GM19035 (cell line): ENCODE data around the gene MYL11.

ENCODE experiments used
- ATAC-seq: cut with Tn5 transposase; IDR thresholded peaks from one replicate; pipeline ENCODE4 v1.9.1; 2021; ENCODE audit not compliant: unreplicated experiment

Gene MYL11

GRCh38 chr16:30416624-30417528, 42.3 kb downstream of the MYL11 start:
- no peak for ATAC-seq

DNA sequence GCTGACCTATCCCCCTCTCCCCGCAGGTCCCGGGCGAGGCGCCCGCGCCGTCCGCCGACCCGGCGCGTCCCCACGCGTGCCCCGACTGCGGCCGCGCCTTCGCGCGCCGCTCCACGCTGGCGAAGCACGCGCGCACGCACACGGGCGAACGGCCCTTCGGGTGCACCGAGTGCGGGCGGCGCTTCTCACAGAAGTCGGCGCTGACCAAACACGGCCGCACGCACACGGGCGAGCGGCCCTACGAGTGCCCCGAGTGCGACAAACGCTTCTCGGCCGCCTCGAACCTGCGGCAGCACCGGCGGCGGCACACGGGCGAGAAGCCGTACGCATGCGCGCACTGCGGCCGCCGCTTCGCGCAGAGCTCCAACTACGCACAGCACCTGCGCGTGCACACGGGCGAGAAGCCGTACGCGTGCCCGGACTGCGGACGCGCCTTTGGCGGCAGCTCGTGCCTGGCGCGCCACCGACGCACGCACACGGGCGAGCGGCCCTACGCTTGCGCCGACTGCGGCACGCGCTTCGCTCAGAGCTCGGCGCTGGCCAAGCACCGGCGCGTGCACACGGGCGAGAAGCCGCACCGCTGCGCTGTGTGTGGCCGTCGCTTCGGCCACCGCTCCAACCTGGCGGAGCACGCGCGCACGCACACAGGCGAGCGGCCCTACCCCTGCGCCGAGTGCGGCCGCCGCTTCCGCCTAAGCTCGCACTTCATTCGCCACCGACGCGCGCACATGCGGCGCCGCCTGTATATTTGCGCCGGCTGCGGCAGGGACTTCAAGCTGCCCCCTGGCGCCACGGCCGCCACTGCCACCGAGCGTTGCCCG, 43.1 kb downstream of the MYL11 start:
- ATAC-seq, result peak; percentile 83

DNA sequence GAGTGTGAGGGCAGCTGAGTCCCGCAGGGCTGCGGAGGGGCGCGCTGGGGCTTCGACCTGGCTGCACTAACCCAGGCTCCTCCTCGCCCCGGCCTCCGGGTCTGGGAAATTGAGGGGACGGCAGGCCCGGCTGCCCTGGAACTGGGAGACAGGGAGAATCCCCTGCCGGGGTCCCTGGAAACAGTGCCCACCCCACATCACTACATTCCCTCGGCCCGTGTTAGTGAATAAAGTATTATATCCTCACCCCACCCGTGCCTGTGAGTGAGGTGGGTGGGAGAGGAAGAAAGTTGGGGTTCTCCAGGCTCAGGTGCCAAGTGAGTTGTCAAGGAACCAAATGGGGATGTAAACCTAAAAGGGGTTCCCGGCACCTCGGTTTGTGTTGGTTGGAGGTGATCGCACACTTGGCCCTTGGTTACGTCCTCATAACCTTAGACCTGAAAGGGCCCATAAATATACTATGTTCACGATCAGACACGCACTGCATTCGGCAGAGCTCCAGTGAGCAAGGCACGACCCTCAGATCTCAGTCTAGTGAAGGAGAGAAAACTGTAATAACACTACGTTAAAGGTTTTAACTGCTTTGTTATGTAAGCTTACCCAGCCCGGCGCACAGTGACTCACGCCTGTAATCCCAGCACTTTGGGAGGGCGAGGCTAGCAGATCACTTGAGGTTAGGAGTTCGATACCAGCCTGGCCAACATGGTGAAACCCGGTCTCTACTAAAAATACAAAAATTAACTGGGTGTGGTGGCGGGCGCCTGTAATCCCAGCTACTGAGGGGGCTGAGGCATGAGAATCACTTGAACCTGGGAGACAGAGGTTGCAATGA, 44.0 kb downstream of the MYL11 start:
- ATAC-seq, result no peak

GRCh38 chr16:30421010-30421409, 46.4 kb downstream of the MYL11 start:
- no peak for ATAC-seq
